ENCODE measurements around the gene C5orf46.

DNA sequence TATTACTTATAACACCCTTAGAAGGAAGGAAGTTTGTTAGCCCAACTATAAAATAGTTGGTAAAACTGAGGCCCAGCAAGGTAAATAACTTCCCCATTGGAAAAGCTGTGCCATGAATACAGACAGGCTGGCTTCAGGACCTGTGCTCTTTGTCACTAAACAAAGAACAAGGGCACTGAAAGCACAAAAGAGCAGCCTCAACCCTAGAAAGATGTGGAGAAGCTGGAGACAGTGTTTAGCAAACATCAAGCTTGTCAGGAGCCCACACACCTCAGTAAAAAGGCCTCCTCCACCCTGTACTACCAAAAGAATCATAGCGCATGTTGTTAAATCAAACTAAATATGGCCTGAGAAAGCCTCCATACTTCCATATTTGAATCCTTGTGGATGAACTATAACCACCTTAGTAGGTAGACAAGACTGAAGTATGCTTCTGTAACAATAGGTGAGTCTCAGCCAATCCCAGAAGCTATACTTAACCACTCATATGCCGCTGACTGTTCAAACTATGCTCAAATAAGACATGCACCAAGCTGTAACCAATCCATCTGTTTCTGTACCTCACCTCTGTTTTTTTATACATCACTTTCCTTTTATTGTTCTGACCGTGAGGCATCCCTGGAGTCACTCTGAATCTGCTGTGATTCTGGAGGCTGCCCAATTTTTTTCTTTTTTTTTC is 46.2 kb downstream of the C5orf46 start:
- no peak for TF ChIP-seq BHLHE40 (IDR thresholded peaks at IDR 0.05; ENCODE audit: borderline replicate concordance)
- TF ChIP-seq SUZ12 (IDR thresholded peaks at IDR 0.05) = no peak
- no peak for TF ChIP-seq SP1 (IDR thresholded peaks at IDR 0.05)
- no peak for TF ChIP-seq LEF1 (IDR thresholded peaks at IDR 0.05; ENCODE audit: borderline replicate concordance)
- TF ChIP-seq NFRKB (IDR thresholded peaks at IDR 0.05) = no peak
- TF ChIP-seq ZNF384 (IDR thresholded peaks at IDR 0.05) = no peak
- TF ChIP-seq ARNT (IDR thresholded peaks at IDR 0.05) = no peak
- TF ChIP-seq TARDBP (IDR thresholded peaks at IDR 0.05) = no peak

Data from HEK293T (cell line).